Colonic mucosa (tissue), 4 donors: Measurements from ENCODE around the gene NDUFB2. TPM values are rescaled to one million over a fixed set of nuclear protein-coding genes. Genes with fewer than 3 reads are reported as not detected.
"Not testable (repeated sequence)": the region's sequence is repeated elsewhere in the genome, so short reads cannot be mapped to it uniquely, and the experiment has no call there.

Experiments used
- DNase-seq: peaks from one replicate; pipeline ENCODE4 v3.0.0-alpha.2; 2020
- H3K27ac ChIP-seq: fragments of 200-600 bp; one replicate; pipeline ENCODE4 v1.8.0; 2021
- H3K27me3 ChIP-seq: fragments of 200-600 bp; one replicate; pipeline ENCODE4 v1.8.0; 2021
- H3K36me3 ChIP-seq: fragments of 200-600 bp; one replicate; pipeline ENCODE4 v1.8.0; 2021
- H3K4me1 ChIP-seq: fragments of 200-600 bp; one replicate; pipeline ENCODE4 v1.8.0; 2021; ENCODE audit warnings: mild to moderate bottlenecking
- H3K4me3 ChIP-seq: fragments of 200-600 bp; one replicate; pipeline ENCODE4 v1.8.0; 2021
- H3K9ac ChIP-seq, 2 donors: one replicate each; pipeline ENCODE4 v1.7.0; 2013; ENCODE audit warnings: control low read depth in 2 of 2, low read depth in 2 of 2, low read length in 2 of 2
- H3K9me3 ChIP-seq: fragments of 200-600 bp; one replicate; pipeline ENCODE4 v1.8.0; 2021
- CTCF ChIP-seq: fragments of 200-600 bp; IDR thresholded peaks from one replicate; pipeline ENCODE4 v1.8.0; 2022; ENCODE audit warnings: antibody characterized with exemption, mild to moderate bottlenecking
- intact Hi-C: fragments of 100-400 bp; cut with DNase I; formaldehyde crosslinking; loops from one replicate; pipeline ENCODE4 v1.14.1; 2022
- total RNA-seq, 2 donors: library from RNA; stranded (reverse); fragmentation: NEBNext Ultra II Directional in 1 of 2; extraction: Animal tissue kit (Norgen Biotek cat#: 25700) in 1 of 2; gene quantifications; one replicate each; pipeline ENCODE4 v1.2.1, GENCODE V29; 2021
- donor health status: healthy.
- donor health status: DM: no; HTN: no; CAD: no.
- donor health status: DM: no; HTN: no; CAD: no.

Gene NDUFB2
- total RNA-seq, 2 donors from 2014 or later = 281 to 309 TPM

GRCh38 chr7:140732416-140732815 lies 35.9 kb downstream of the NDUFB2 start:
- Histone ChIP-seq H3K9ac (no peak overlapping the region), H3K4me1 (no peaks in the 10 kb centered on the region), H3K9me3 (no peaks in the 10 kb centered on the region), H3K4me3 (no peak overlapping the region), H3K36me3 (no peaks in the 10 kb centered on the region), H3K27me3 (no peaks in the 10 kb centered on the region), H3K27ac (no peak overlapping the region)
- intact Hi-C loops = no loop called here
- DNase-seq = no peak
- no peak for TF ChIP-seq CTCF

- H3K27me3 ChIP-seq = no peaks in the 10 kb centered on the region
- H3K27ac ChIP-seq = no peak overlapping the region
- no peak overlapping the region for H3K9ac ChIP-seq
- TF ChIP-seq CTCF = no peak
- no peak overlapping the region for H3K4me3 ChIP-seq
- intact Hi-C loops = no loop called here
- H3K9me3 ChIP-seq = no peaks in the 10 kb centered on the region
- no peaks in the 10 kb centered on the region for H3K36me3 ChIP-seq
- H3K4me1 ChIP-seq = no peaks in the 10 kb centered on the region
- no peak for DNase-seq
Measured at GRCh38 chr7:140734096-140734495, 37.6 kb downstream of the NDUFB2 start.

- TF ChIP-seq CTCF = no peak
Measured at GRCh38 chr7:140734729-140735128, 38.2 kb downstream of the NDUFB2 start.

GRCh38 chr7:140738280-140738679 lies 41.8 kb downstream of the NDUFB2 start:
- H3K27ac ChIP-seq = no peak overlapping the region
- no peak overlapping the region for H3K9ac ChIP-seq
- no peak overlapping the region for H3K4me3 ChIP-seq
- intact Hi-C loops = no loop called here
- H3K4me1 ChIP-seq = no peaks in the 10 kb centered on the region
- H3K9me3 ChIP-seq = no peaks in the 10 kb centered on the region
- no peak for DNase-seq
- H3K27me3 ChIP-seq = no peaks in the 10 kb centered on the region
- no peaks in the 10 kb centered on the region for H3K36me3 ChIP-seq
- no peak for TF ChIP-seq CTCF

More at GRCh38 chr7:140734729-140735128, 38.2 kb downstream of the NDUFB2 start:
- Histone ChIP-seq H3K36me3 (no peaks in the 10 kb centered on the region), H3K27ac (no peak overlapping the region), H3K9me3 (no peaks in the 10 kb centered on the region), H3K4me1 (no peaks in the 10 kb centered on the region), H3K27me3 (no peaks in the 10 kb centered on the region), H3K9ac (no peak overlapping the region), H3K4me3 (no peak overlapping the region)
- no peak for DNase-seq
- intact Hi-C loops = no loop called here

- H3K9ac ChIP-seq, H3K27ac ChIP-seq, H3K27me3 ChIP-seq, intact Hi-C loops, H3K4me1 ChIP-seq, H3K4me3 ChIP-seq, DNase-seq, H3K9me3 ChIP-seq, H3K36me3 ChIP-seq: not testable (repeated sequence)
Measured at GRCh38 chr7:140743255-140743654, 46.7 kb downstream of the NDUFB2 start.

GRCh38 chr7:140744005-140744404 lies 47.5 kb downstream of the NDUFB2 start:
- no peak for TF ChIP-seq CTCF
- H3K36me3 ChIP-seq = no peaks in the 10 kb centered on the region
- no peaks in the 10 kb centered on the region for H3K9me3 ChIP-seq
- H3K27me3 ChIP-seq = no peaks in the 10 kb centered on the region
- no peak overlapping the region for H3K4me3 ChIP-seq
- H3K4me1 ChIP-seq = no peaks in the 10 kb centered on the region
- intact Hi-C loops = no loop called here
- no peak for DNase-seq
- H3K9ac ChIP-seq = no peak overlapping the region
- H3K27ac ChIP-seq = no peak overlapping the region
